GM12874 (cell line): ENCODE measurements around the gene C6.

ENCODE experiments used
- TF ChIP-seq, protein P1 (sequence below): IDR thresholded peaks from 2 replicates; pipeline ENCODE4 v1.5.1; 2011; ENCODE audit warnings: low read depth, mild to moderate bottlenecking, control low read depth, low read length, moderate library complexity; ENCODE audit not compliant: insufficient read depth

The C6 gene

DNA sequence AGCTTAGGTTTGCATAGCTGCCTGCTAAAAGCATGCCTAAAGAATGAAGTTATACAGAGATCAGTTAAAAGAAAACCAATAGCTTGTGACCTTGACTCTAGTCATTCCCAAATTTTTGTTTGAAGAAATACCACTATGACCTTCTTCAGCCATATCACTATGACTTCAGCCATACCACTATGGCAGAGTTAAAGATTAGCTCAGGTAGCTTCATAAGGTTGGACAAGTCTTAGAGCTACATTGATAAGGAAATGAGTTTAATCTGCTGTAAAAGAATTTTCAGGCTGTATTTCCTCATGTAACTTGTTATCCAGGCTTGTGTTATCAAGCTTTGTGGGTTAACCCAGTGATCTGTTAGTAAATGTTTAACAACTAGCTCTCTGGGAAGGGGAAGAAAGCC, 30.7 kb downstream of the C6 start:
- TF ChIP-seq, protein P1, sequence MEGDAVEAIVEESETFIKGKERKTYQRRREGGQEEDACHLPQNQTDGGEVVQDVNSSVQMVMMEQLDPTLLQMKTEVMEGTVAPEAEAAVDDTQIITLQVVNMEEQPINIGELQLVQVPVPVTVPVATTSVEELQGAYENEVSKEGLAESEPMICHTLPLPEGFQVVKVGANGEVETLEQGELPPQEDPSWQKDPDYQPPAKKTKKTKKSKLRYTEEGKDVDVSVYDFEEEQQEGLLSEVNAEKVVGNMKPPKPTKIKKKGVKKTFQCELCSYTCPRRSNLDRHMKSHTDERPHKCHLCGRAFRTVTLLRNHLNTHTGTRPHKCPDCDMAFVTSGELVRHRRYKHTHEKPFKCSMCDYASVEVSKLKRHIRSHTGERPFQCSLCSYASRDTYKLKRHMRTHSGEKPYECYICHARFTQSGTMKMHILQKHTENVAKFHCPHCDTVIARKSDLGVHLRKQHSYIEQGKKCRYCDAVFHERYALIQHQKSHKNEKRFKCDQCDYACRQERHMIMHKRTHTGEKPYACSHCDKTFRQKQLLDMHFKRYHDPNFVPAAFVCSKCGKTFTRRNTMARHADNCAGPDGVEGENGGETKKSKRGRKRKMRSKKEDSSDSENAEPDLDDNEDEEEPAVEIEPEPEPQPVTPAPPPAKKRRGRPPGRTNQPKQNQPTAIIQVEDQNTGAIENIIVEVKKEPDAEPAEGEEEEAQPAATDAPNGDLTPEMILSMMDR: no peak

DNA sequence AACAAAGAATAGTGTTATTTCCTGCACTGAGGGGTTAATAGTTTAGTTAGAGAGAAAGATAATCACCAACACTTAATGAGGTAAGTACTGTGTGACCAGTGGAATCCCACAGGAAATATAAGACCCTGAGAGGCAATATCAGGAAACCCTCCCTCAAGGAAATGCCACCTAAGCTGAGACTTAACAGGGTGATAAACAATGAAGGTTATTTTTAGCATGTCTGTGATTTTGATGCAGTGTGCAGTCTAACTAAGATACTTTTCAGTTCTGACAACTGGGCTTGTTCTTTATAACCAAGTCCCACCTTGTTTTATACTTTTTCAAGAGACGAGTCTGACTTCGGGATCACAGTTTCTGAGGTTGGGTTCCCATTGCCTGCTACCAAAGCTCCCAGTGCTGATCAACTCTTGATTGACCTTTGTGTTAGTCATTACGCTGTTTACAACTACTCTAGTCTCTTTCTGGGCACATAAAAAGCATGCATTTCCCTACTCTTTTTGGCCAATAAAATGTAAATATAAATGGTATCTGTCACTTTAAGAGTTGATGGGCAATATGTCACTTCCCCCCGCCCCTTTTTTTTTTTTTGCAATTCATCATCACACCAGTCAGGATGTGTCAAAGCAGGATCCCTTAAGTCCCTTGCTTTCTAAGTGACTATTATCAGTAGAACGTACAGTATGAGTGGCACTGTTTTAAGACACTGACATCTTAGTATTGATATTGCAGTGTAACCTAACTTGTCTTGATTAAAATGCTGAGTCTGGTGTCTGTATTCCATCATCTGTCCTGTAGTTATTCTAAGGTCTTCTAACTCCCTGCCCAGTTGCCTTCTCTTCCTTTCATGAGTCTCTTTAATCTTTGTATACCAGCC, 31.4 kb downstream of the C6 start:
- TF ChIP-seq, protein P1: no peak

DNA sequence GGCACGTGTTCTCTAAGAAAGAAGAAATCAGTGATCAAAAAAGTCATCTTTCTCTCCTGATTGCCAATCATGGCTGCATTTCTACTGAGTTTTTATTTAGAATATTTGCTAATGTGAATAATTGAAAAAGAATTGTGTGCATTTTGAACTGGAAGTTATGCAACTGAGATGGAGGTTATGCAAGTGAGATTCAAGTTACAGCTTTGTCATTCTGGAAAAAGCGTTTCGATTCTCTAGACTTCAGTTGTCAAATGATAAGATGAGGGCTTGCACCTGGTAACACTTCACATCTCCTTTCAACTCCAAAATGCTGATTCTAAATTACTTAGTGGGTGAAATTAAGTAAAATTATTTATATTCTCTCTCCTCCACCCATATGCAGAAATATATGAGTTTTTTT, 36.4 kb downstream of the C6 start:
- TF ChIP-seq, protein P1: no peak

DNA sequence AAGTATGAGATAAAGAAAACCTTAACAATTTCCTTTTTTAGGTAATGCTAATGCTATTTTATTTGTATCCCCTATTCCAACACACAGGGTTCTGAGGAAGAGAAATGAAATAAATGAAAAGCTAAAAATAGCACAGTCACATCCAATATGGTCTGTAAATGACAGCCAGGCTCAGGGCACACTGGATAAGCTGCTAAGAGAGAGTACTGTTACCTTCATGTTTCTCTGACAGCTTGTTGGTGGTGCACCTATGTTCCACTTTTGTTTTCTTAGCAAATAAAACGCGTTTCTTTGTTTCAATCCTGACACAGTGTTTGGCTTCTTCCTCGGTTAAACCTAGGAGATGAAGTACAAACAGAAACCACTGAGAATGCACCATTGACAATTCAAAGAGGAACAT, 41.3 kb downstream of the C6 start:
- TF ChIP-seq, protein P1: no peak

DNA sequence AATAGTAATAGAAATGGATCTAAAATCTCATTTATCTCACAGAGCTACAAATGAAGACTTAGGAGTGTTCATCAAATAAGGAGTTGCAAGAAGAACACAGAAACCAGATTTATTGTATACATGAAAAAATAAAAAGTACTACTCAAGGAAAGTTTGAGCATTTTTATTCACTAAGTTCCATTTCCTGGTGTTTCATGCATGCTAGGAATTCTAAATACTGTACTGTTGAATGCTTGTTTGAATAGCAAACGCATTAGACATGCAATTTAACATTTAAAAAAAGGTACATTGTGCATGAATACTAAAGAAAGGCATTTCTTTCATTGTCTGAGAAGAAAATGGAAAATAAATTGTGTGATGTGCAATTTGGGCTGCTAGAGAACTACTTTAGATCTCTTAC, 52.1 kb downstream of the C6 start:
- TF ChIP-seq, protein P1: no peak

DNA sequence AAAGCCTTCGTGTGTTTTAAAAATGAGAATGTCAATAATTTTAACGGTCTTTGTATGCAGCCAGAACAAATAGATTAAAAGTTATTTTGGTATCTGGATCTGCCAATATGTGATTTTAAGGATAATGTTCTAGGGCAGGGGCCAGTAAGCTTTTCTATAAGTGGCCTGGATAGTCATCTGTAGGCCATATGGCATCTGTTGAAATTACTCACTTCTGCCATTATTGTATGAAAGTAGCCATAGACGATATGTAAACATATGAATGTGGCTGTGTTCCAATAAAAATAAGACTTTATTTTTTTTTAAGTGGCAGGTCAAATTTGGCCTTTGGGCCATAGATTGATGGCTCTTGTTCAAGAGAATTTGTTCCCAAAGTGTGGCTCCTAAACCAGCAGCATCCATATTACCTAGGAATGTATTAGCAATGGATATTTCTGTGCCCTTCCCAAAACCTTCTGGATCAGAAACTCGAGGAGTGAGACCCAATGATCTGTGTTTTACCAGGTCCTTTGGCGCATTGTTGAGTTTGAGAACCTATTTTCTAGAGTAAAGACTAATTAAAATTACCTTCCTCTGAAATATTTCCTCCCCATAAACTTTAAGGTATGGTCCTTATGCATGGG, 55.9 kb downstream of the C6 start:
- TF ChIP-seq, protein P1: no peak

DNA sequence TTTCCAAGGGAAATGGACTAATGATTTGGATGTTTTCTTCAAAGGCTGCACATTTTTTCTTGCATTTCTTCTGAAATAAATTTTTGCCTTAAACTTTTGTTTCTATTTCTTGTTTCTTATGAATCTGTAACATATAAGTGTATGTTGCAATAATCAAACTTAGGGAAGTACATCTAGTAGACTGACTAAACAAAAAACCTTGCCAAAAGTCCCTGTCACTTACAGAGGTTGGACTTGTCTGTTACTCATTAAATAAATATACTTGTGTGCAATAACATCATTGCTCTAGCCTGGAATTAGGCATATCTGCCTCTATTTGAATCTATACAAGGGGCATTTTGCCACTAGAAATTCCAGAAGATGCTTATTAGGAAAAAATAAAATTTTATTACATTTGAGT, 56.6 kb downstream of the C6 start:
- TF ChIP-seq, protein P1: no peak
